Activated CD4-positive, alpha-beta T cell treated with anti-CD3 and anti-CD28 coated beads, Interleukin-2, Interleukin-4, amounts not matched to agents 100 ng/mL and 50 ng/mL, durations not matched to agents 16 hours and 8 hours (primary cell): ENCODE measurements around the gene FOXD2.

ENCODE experiments used
- DNase-seq: peaks from one replicate; pipeline ENCODE4 v3.0.0-alpha.2; 2020; ENCODE audit warnings: low spot score

Gene FOXD2

DNA sequence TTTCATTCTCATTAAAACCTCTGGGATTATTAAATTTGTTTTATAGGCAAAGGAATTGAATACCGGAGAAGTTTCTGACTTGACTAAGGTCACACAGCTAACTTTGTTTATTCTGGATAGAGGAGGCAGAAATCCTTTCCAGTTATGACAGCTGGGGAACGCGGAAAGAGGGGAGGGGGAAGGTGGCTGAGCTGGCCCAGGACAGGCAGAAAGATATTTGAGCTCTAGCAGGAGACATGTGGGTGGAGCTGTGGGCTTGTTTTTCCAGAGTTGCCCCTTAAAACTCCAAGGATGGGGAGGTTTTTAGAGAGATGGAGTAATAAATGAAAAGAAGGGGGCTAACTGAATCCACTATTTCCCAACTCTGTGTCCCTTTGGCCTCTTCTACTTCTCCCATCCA lies 27.8 kb downstream of the FOXD2 start:
- DNase-seq, result no peak

DNA sequence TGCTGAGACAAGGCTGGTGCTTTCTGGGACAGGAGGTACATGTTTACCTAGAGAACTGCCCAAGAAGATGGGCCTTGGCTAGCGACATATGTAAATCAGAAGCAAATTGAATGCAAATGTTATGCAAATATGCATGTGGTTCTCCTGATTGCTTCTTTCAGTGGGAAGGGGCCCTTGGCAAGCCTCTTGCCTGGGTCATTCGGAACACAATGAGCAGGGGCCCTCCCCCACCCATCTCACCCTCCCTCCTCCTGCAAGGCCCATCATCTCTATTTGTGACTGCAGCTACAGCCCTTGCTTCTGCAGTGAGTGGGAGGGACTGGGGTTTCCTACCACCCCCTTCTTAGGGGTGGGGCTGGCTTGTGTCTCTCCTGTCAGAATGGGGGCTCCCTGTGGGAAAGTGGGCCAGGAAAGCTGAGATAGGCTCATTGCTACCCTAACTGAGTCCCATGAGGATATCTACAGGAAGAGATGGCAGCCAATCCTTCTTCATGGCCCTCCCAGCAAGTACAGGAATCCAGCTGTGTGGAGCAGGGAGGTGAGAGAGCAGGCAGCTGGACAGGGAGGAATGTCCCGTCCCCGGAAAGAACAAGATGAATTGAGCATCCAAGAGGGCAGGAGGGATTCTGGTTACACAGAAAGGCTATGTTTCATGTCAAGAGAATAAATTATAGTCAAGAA lies 31.0 kb downstream of the FOXD2 start:
- DNase-seq, result no peak

DNA sequence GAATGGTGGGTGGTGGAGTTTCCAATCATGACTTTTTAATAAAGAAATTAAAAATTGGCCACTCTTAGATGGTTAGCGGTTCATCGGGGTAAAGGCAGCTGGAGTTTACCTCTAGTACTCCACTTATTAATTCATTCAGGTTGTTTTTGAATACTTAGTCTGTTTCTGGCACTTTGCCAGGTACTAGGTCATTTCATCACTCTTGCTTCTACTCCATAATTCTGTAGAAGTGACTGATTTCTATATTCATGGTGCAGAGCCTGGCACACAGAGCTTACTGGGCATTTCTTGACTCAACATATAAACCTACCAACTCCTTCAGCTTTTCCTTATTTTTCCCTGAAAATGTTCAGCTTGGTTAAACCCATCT lies 31.5 kb downstream of the FOXD2 start:
- no peak for DNase-seq

DNA sequence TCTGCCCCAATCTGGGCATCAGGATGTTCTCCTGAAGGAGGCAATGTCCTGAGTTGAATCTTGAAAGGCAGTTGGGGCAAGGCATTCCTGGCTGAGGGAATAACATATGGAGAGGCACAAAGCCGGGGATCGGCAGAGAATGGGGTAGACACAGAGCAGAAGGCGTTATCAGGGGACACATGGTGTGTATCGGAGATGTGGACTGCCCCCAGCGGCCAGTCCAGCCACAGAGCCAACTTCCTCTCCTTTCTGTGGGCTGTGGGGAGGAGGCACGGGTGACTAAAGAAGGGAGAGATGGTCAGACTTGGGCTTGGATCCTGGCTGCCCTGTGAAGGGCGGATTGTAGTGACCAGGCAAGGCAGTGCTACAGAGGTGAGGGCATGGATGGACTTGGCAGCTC lies 32.1 kb downstream of the FOXD2 start:
- no peak for DNase-seq

DNA sequence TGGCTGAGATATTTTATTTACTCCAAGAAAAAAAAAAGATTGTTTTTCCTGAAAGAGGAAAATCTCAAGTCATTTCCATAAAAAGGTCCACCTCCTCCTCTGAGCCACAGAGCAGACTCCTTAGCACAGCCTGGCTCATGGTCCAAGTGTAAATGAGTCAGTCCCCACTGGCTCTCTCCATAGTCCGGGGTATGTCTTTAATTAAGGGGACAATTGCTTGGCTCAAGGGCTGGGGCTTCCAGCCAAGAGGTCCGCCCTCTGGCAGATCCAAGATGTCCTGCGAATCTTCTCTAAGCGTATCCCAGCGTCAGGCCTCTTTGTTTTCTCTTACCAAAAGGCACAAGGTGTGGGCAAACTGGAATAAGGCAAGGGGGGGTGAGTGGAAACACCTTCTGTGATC lies 33.3 kb downstream of the FOXD2 start:
- DNase-seq, result no peak

DNA sequence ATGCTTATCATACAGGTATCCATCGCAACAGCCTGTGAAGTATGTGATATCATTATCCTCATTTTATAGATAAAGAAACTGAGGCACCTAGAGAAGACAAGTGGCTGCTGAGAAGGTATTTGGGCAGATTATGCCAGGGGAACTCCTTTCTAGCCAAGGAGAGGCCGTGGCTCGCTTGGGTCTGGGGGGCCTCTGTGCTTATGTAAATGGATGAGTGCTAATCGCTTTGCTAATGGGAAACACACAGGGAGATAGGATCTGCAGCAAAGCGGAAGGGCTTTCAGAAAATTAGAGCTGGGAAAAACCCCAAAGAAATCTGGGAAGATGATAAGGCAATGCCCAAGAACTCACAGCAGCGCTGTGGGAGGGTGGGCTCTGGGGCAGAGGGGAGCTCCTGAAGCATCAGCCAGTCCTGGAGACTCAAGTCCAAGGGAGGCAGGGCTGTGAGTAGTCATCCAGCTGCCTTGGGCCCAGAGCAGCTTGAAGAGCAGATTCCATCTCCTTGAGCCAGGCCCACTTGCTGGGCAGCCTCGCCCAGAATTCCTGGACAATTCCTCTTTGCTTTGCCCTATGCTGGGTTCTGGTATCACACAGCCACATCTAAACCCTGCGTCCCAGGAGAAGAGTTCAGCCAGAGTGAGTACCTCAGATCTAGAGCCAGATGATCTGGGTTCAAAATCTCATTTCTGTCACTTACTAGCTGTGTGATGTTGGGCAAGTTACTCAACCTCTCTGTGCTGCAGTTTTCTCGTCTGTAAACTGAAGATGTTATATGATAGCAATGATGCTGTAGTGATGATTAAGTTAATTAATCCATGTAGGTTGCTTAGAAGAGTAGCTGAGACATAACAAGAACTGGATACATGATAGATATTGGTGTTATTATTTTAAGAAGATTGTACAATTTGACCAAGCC lies 36.7 kb downstream of the FOXD2 start:
- DNase-seq, result no peak

DNA sequence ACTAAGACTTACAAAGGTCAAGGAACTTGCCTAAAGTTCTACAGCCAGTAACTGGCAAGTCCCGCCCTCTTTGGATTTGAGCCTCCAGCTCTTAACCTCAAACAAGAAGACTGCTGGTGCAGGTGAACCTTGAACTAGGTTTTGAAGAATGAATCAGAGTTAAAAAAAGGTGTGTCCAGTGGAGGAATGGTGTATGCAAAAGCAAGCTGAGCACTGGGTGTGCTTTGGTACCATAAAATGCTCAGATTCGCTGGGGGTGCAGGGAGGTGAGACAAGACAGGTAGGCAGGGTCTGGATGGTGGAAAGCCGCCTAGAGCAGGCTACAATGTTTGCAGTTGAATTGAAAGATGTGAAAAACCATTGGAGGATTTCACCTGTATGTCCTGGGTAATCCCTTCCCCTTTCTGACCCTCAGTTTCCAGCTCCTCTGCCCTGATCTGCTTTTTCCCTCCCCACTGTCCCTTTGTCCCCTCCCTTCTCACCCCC lies 39.8 kb downstream of the FOXD2 start:
- no peak for DNase-seq

DNA sequence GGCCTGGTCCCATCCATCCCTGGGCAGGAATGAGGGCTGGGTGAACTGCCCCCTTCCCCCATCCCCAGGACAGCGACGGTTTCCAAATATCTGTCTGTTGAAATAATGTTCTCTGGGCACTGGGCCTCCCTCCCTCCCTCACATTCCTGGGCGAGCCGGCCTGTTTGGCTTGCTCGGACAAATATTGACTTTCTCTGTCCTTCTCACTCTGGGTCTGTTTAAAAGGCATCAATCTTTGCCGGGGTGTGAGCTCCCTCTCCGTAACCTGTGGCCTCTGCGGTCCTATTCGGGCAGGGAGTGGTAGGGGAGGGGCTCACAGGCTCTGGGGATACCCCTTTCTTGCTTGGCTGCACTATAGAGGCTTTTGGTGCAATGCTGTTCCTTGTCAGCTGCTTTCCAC lies 40.2 kb downstream of the FOXD2 start:
- no peak for DNase-seq

DNA sequence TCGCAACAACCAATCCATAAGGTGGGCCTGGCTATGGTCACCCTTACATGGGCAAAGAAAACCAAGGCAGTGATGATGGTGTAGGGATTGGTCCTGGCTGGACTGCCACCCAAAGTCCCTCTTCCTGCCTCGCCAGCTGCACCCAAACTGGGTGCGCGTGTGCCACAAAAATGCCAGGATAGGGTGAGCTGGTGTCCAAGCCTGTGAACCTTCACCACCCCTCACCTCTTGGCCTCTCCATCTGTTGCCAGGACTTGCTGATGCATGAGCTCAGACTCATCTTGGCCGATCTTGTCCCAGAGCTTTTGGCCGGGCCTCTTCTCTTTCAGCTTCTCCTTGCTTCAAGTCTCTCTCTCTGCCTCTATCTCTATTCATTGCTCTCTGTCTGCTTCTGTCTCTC lies 41.8 kb downstream of the FOXD2 start:
- no peak for DNase-seq

DNA sequence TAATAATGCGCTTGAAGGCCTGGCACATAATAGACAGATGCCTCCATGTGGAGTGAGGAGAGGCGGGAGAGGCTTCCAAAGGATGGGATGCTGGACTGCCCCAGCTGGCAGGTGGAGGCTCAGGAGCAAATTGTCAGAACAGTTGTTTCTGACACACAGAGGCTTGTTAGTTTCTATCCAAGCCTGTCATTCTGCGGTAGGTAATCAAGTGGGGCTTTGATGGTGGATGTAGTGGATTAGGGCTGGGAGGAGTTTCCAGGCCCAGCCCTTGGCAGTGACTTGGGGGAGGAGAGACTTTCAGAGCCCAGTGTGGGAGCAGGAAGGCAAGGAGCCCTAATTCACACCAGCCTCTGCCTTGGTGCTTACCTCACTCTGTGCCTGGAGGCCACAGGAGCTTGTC lies 44.1 kb downstream of the FOXD2 start:
- DNase-seq, result no peak

DNA sequence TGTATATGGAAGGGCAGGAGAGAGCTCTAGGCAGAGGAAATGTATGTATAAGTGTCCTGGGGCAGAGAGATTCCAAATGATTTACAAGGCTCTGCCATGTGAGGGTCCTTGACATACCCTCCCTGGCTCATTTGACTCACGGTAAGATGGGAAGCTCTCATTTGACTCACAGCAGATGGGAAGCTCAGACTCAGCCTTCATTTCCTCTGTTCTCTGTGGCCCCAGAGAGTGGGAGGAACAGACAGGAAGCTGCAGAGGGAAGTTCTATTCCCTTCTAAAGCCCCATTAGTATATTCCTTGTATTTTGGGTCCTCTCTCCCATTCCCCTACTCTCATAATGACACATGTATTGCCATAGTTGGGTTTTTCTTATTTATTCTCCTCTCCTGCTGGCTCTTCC lies 44.9 kb downstream of the FOXD2 start:
- DNase-seq, result no peak

DNA sequence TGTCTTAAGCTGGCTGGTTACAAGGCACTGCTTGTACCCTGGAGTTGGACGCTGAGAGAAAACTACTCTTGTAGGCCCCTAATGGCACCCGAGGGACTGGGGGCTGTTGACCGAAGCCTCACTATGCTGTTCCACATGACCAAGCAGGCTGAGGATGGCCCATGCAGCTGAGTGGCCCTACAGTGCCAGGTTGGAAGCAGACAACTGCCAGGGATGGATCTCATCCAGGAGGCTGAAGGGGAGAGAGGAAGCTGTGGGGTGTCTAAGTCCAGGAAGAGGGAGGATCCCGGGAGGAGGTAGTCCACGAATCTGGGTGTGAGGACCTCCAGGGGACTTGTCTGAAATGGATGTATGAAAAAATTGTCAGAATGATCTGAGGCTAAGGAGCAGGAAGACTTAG lies 45.8 kb downstream of the FOXD2 start:
- no peak for DNase-seq

DNA sequence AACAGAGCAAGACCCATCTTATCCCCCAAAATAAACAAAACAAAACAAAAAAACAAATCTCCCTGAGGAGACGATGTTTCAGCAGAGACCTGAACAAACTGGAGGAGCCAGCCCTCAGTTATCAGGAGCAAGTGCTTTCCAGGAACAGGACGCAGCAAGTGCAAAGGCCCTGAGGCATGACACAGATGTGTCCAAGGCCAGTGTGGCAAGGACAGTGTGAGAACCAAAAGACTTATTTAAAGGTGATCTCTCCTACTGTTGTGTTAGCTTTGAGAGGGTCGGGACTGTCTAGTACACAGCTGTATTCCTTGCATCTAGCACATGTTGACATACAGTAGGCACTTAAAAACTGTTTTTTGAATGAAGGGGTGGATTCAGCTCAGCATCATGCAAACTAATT lies 48.0 kb downstream of the FOXD2 start:
- DNase-seq, result no peak

DNA sequence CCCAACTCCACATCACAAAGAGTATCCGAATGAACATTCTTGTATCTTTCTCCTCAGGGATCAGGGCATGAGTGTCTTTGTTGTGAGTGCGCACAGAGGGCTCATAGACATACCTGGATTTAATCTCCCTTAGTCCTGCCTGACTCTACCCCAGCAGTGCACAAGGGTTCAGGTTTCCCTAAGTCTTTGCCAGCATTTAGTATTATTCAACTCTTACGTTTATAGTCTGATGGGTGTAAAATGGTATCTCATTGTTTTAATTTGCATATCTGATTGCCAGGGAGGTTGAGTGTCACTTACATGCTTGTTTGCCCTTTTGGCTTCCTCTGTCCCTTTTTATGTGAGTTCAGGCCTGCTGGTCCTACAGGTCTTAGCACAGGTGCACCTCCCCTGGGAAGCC lies 49.5 kb downstream of the FOXD2 start:
- no peak for DNase-seq

DNA sequence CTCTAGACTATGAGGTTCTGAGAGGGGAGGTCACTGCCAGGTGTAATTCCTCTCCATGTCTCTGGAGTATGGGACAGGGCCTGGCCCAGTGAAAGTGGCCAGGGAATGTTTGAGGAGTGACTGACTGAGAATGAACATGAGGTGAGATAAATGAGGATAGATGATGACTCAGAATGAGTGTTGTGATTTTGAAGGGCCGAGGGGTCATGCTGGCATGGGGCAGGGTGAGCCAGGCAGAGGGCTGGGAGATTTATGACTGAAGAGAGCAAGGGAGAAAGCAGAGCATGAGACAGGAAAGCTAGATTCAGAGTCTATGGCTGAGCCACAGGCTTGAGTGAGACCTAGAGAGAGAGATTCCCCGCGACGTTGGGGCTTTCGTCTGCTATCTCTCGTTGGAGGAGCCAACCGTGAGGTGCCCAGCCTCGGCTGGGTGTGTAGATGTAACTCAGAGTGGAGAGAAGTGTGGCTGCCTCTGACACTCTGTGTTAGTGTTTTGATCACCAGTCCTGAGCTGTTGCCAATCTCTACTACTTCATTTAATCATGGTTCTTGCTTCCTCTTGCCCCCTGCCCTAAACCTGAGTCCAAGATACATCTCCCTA lies 50.1 kb downstream of the FOXD2 start:
- DNase-seq, result no peak
